PC-9 (cell line): Measurements from ENCODE around the gene ARHGEF7.

Source experiments
- EZH2 ChIP-seq: fragments of 200-600 bp; sonication (generic); IDR thresholded peaks from 2 replicates; pipeline ENCODE4 v1.8.0; 2017; ENCODE audit warnings: antibody characterized with exemption, low read depth
- TF ChIP-seq, protein P1 (sequence below): fragments of 200-600 bp; sonication (generic); conservative IDR thresholded peaks from 2 replicates; pipeline ENCODE4 v1.6.1; 2017; ENCODE audit warnings: mixed run types, antibody characterized with exemption, mild to moderate bottlenecking, moderate library complexity

DNA sequence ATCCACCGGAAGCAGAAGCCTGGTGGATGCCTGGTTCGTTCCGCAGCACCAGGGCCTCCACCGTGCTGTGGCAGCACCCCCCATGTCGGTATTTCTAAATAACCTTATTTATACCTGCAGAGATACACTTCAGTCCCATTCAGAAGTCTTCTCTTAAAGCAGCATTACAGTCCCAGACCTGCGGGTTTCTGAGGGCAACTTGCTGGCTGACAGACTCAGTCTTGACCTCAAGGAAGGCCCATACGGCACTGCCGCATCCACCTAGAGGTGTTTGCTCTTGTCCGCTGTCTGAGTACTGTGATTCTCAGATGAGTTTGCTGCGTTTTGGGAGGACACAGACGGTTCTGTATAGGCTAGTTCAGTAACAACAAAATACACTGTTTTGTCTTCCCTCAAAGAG lies 188.4 kb downstream of the ARHGEF7 start:
- TF ChIP-seq, protein P1, sequence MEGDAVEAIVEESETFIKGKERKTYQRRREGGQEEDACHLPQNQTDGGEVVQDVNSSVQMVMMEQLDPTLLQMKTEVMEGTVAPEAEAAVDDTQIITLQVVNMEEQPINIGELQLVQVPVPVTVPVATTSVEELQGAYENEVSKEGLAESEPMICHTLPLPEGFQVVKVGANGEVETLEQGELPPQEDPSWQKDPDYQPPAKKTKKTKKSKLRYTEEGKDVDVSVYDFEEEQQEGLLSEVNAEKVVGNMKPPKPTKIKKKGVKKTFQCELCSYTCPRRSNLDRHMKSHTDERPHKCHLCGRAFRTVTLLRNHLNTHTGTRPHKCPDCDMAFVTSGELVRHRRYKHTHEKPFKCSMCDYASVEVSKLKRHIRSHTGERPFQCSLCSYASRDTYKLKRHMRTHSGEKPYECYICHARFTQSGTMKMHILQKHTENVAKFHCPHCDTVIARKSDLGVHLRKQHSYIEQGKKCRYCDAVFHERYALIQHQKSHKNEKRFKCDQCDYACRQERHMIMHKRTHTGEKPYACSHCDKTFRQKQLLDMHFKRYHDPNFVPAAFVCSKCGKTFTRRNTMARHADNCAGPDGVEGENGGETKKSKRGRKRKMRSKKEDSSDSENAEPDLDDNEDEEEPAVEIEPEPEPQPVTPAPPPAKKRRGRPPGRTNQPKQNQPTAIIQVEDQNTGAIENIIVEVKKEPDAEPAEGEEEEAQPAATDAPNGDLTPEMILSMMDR, result no peak
- no peak for TF ChIP-seq EZH2
